ENCODE data around the gene GPR149.
"Not testable (repeated sequence)": the region's sequence is repeated elsewhere in the genome, so short reads cannot be mapped to it uniquely, and the experiment has no call there.

Gene GPR149, protein sequence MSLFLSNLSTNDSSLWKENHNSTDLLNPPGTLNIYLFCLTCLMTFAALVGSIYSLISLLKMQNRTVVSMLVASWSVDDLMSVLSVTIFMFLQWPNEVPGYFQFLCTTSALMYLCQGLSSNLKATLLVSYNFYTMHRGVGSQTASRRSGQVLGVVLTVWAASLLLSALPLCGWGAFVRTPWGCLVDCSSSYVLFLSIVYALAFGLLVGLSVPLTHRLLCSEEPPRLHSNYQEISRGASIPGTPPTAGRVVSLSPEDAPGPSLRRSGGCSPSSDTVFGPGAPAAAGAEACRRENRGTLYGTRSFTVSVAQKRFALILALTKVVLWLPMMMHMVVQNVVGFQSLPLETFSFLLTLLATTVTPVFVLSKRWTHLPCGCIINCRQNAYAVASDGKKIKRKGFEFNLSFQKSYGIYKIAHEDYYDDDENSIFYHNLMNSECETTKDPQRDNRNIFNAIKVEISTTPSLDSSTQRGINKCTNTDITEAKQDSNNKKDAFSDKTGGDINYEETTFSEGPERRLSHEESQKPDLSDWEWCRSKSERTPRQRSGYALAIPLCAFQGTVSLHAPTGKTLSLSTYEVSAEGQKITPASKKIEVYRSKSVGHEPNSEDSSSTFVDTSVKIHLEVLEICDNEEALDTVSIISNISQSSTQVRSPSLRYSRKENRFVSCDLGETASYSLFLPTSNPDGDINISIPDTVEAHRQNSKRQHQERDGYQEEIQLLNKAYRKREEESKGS

DNA sequence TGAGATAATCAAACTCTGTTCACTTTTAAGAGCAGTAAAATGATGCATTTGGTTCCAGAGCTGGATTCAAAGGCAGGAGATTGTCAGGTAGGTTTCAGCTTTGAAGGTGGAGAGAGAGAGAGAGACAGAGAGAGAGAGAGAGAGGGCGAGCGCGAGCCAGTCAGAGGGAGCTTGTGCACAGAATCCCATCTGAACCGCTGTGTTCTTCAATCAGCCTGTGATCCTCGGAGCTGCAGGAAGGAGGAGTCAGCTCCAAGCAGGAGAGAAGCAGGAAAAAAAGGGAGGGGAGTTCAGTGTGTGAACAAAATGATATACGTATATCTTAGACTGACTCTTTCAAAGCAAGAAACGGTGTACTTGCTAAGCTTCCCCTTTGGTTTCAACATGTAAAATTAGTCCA, at the start of gene GPR149:
Gene GPR149 (minus strand): TSS at position 177 of the 400 bp plus-strand sequence. CDS start 575 bp downstream, outside the sequence.
- DNase-seq (ENCODE audit: low read depth) = no peak

DNA sequence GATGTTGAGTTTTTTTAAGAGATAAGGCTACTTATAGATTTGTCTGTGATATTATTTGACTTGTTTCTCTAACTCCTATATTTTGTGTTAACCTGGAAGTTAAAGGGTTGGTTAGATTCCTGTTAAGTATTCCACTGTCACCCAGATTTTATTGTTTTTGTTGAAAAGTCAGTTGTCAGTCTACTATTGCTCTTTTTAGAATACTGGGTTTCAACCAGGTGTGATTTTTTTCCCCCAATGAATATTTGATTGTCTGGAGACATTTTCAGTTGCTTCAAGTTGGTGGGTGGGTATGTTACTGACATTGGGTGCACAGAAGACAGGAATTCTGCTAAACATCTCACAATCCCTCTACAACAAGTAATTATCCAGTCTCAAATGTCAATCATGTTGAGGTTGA, 43.8 kb upstream of the GPR149 start:
- DNase-seq (ENCODE audit: low read depth) = no peak

DNA sequence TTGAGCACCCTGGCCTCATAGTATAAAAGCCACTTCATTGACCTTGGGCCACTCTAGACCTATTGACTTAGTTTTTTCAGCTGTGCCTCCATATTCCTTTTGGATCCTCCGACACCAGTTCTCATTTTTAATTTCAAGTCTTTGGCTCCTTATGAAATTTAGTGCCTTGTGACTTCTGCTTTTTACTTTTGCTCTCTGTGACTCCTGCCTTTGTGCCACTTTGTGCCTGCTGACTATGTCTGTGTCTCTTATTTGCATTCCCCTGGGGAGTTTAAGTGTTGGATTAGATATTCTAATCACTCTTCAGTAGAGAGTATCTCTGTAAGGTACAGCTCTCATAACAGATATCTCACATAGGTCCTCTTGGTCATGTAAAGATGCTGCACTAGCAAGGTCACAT, 39.6 kb upstream of the GPR149 start:
- DNase-seq (ENCODE audit: low read depth) = no peak

DNA sequence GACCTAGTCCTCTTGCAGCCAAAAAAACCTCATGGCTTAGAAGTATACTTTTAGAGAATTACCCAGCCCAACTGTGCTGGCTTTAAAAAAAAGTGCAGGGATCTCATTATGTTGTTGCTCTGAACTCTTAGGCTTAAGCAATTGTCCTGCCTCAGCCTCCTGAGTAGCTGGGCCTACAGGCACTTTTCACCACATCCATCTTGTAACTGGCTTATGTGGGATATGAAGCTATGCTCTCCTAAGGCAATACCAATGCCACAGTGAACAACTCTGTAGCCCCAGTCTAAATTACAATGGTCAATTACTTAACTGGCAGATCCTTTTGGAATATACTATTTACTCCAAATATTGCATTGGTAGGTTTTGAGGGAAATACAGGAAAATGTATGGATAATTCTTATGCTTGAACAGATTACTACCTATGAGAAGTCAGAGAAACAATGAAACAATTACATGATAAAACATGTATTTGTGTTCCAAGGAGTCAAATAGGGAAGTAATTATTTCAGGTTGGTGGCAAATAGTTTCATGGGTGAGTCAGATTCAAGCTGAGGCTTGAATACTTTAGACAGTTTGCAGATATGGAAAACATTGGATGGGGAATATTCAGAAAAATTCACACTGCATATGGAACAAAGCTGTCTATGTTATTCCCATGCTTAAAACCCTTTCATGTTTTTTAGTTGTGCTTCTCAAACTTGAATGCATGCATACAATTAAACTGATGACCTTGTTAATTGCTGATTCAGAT, 34.6 kb upstream of the GPR149 start:
- DNase-seq (ENCODE audit: low read depth) = no peak

DNA sequence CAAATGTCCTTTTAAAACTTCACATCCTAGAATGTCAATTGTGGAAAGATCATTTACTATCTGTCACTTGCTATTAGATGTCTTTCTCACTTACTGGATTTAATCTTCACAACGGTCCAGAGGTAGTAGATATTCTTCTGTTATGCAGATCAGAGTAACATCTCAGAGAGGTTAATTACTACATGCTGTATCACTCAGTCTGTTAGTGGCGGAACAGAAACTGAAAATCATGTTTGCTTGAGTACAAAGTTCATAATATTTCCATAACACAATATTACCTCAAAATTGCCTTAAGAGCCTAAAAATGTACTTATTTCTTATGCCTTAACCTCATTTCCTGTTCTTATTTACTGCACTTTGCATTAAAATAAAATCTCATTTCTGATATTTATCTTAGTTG, 28.6 kb upstream of the GPR149 start:
- no peak for DNase-seq (ENCODE audit: low read depth)

DNA sequence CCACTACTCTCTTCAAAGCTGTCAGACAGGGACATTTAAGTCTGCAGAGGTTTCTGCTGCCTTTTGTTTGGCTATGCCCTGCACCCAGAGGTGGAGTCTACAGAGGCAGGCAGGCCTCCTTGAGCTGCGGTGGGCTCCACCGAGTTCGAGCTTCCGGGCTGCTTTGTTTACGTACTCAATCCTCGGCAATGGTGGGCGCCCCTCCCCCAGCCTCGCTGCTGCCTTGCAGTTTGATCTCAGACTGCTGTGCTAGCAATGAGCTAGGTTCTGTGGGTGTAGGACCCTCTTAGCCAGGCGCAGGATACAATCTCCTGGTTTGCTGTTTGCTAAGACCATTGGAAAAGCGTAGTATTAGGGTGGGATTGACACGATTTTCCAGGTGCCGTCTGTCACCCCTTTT, 9.1 kb upstream of the GPR149 start:
- DNase-seq (ENCODE audit: low read depth) = not testable (repeated sequence)

DNA sequence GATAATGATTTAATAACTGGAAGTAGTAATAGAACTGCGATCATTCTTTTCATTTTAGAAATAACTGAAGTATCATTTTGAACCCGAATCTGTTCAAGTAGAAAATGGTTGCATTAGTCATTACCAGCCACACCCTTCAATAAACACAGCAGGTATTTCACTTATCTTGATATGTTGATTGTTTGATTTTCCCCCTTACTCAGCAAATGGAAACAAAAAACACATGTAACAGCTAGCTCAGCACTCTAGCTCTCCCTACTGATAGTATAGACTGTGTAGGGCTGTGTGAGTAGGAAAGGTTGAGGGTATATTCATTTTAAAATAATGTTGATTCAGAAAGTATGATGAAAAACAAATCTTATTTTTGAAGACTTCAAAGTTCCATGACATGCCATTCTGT, 1.1 kb upstream of the GPR149 start:
- no peak for DNase-seq (ENCODE audit: low read depth)

DNA sequence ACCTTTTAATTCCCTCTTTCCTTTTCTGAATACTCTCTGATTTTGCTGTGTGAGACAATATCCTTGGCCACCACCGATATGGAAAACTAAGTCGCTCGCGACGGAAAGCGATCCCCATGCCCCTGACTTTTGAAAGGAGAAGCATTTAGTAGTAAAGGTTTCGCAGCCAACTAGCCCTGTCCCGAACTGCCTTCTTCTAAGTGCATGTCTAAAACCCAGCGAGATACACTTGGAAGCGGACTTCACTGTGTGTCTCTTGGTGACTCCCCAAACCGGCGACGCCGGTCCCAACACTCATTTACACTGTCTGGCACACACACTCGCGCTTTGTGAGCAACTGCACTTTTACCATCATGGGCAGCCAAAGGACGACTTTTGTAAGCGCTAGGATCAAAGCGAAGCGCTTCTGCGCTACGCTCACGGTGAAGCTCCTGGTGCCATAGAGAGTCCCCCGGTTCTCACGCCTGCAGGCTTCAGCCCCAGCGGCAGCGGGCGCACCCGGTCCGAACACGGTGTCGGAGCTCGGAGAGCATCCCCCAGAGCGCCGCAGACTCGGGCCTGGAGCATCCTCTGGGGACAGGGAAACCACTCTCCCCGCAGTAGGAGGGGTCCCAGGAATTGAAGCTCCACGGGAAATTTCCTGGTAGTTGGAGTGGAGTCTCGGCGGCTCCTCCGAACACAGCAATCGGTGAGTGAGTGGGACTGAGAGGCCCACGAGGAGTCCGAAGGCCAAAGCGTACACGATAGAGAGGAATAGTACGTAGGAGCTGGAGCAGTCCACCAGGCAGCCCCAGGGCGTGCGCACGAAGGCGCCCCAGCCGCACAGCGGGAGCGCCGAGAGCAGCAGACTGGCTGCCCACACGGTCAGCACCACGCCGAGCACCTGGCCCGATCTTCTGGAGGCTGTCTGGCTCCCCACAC, 1.4 kb downstream of the GPR149 start:
- DNase-seq (ENCODE audit: low read depth) = no peak

DNA sequence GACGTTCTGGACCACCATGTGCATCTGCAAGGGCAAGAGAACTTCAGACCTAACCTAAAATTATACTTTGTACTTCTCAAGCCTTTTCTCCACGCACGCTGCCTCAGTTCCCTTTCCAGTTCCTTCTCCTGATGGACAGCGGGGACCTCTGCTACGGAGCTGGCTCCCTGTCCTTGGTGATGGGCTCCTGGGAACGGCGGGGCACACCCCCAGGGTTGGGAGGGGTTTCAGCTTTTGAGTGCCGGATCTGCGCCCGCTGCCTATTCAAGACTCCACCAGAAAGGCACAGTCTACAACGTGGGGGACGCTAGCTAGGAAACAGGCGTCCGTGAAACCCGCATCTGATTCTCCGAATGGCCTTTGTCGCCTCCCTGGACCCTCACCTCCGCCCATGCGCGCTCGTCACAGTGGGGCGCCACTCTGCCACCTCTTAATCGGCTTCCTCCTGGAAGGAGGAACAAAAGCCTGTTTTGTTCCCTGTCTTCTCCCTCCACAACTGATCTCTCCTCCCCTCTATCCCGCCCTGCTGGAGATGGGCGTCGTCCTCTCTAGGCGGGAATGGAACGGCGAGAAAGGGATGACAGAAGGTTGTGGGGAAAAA, 2.2 kb downstream of the GPR149 start:
- no peak for DNase-seq (ENCODE audit: low read depth)

DNA sequence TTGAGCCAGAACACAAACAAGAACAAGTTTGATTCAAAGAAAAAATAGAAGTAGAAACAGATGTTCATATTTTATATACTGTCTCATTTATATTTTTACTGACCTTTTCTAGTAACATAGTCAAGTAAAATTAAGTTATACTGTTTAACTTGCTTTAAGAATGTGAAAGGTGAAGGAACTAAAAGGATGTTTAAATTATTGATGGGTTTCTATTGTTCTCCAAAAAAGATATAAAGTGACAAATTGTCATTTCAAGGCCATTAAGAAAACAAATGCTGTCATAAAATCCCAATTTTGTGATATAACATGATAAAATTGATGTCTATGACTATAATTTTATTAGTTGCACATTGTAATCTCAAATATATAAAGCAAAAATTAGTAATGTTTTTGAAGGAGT, 7.3 kb downstream of the GPR149 start:
- DNase-seq (ENCODE audit: low read depth) = no peak

DNA sequence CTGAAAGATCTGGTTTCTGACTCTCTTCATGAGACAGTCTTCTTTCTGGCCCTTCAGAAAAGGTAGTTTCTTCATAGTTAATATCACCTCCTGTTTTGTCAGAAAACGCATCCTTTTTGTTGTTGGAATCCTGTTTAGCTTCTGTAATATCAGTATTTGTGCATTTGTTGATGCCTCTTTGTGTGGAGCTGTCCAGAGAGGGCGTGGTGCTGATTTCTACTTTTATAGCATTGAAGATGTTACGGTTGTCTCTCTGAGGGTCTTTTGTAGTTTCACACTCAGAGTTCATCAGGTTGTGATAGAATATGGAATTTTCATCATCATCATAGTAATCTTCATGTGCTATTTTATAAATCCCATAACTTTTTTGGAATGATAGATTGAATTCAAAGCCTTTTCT, 8.9 kb downstream of the GPR149 start:
- DNase-seq (ENCODE audit: low read depth) = no peak

DNA sequence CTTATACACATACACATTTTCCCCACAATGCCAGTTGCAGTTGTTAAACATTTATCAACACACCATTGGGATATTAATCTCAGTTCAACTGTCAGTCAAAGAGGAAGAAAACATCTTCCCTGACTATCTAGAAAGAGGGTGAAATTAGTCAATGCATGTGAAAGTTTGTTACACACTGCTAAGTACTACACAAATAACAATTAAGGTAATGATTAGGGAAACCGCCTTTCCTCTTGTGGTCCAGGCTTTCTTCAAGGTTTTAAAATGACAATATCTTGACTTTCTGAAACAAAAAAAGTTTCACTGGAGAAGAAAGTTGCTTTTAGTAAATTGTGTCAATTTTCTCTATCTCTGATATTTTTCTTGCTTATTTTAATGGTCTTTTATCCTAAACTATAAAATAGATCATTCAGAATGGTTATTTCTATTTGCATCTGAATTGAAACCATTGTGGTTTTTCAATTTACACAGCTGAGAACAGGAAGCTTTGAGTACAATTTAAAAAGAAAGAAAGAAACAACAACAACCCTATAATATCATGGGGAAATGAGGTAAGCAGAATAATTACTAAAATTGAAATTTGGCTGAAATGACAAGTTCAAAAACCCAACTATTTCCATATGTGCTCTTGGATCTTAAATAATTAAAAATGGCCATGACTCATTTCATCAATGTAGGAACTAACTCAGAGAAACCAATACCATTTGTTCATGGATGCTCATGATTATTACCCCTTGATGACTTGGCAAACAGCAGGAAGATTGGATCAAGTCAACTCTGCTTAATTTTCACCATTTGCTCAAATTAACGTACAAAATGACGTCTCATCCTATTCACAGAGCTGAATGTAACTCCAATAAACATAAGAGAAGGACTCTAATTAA, 31.7 kb downstream of the GPR149 start:
- no peak for DNase-seq (ENCODE audit: low read depth)

DNA sequence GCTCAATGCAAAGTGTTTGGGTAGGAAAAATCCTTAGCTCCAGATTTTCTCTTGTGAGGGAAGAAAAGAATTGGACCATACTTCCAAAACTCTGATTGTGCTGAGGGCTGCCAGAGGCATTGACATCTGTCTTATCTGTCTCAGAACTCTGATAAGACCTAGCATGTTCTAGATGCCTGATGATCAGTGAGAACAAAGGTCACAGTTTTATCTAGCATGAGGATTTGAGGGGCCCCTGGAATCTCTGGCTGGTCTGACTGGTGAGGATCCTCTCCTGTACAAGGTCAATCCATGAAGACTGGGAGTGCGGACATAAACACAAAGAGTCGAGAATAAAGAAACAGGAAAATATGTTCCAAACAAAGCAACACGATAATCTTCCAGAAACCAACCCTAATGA, 40.1 kb downstream of the GPR149 start:
- no peak for DNase-seq (ENCODE audit: low read depth)

DNA sequence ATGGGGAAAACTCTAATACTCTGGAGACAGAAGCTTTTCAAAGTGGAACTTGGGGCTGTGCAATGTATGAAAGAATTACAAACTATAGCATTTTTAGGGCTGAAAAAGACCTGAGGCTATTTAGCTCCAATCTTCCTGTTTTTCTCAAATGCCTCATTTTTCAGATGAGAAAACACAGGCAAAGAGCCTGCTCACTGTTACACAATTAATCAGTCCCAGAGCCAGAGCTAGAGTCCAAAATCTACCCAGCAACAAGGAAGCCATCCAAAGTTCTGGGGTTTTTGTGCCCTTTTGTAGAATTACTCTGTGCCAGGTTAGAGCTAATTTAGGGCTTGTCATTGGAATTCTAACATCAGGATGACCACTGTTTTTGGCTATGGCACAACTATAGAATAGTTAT, 45.5 kb downstream of the GPR149 start:
- no peak for DNase-seq (ENCODE audit: low read depth)

DNA sequence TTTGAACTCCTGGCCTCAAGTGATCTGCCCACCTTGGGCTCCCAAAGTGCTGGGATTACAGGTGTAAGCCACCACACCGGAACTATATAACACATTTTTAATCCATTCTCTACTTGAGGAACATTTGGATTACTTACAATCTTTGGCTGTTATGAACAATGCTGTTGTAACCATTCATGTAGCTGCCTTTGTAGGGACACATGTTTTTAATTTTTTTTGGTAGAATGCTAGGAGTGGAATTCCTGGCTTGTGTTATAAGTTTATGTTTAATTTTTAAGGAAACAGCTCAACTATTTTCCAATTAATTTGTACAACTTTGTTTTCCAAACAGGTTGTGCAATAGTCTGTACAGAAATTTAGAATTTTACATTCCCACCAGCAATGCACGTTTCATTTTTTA, 51.7 kb downstream of the GPR149 start:
- DNase-seq (ENCODE audit: low read depth) = no peak

DNA sequence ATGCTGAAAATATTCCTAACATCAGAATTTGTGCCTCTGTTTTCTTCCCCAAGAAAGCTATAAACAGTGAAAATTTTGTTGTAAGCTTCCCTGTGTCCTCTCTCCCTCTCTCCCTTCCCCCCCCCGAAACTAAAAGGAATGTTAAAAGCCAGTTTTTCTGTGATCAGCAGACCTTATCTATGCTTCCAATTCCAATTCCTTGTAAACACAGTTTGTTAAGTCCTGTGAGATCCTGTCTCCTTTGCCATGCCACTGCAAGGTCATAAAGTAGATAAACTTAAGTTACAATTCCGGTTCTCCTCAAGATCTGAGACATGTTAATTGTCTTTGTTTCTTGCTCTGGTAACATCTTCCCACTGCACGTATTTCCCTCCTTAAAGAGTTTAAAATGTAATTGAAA, 62.8 kb downstream of the GPR149 start:
- no peak for DNase-seq (ENCODE audit: low read depth)

DNA sequence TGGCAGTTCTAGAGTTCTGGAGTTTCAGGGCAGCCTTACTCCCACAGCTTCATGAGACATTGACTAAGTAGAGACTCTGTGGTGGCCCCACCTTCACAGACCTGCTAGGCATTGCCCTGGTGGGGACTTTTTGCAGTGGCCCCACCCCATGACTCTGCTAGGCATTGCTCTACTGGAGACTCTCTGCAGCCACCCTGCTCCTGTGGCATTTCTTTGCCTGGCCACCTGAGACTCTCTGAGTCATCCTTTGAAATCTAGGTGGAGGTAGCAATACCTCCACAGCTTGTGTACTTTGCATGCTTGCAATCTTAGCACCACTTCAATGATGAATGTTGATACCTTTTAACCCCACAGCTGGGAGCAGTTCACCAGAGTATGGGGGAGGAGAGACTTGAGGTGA, 65.1 kb downstream of the GPR149 start:
- no peak for DNase-seq (ENCODE audit: low read depth)

DNA sequence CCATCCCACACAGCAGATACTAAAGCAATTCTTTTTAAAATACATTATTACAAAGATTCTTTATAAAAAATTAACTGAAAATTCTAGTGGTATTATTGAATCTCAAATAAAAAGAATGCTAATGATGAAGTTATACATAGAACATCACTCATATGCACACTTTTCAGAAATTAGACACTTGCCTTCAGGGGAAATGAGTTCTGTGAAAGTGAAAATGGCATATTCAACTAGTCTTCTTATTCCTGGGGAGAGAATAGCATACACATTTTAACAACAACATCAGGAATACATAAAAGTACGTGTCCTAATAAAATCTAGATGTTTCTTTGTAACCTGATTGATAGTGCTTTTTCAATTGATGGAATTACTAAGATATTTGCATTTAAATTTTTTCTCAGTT, 68.9 kb downstream of the GPR149 start:
- DNase-seq (ENCODE audit: low read depth) = no peak

DNA sequence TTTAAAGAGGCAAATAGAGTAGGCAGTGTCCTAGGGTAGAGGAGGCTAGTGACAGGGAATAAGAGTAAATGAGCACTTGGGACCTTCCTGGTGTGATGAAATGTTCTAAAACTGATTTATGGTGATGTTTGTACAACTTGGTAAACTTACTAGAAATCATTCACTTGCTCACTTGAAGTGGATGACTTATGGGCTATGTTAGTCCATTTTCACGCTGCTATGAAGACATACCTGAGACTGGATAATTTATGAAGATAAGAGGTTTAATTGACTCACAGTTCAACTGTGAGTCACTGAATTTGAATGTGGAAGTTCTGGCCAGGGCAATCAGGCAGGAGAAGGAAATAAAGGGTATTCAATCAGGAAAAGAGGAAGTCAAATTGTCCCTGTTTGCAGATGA, 74.0 kb downstream of the GPR149 start:
- DNase-seq (ENCODE audit: low read depth) = no peak

DNA sequence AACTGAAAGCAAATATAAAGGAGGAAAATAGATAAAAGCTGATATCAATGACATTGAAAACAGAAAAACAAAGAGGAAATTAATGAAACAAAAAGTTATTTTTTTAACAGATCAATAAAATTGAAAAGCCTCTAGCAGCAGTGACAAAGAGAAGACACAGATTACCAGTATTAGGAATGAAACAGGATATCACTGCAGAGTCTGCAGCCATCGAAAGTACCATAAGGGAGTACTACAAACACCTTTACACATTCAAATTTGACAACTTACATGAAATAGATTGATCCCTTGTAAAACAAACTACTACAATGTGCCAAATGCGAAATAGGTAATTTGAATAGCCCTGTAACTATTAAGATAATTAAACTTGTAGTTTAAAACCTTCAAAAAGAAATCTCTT, 80.8 kb downstream of the GPR149 start:
- no peak for DNase-seq (ENCODE audit: low read depth)

Data from stimulated activated CD8-positive, alpha-beta memory T cell treated with anti-CD3 and anti-CD28 coated beads, Interleukin-12 subunit alpha, Interleukin-12 subunit beta, amount 100 ng/mL, for 4 hours (primary cell).